PC-9 (cell line): ENCODE measurements around the gene CXorf66. TPM values are rescaled to one million over a fixed set of nuclear protein-coding genes. Genes with fewer than 3 reads are reported as not detected.

Source experiments
- BruUV-seq: library from RNA; stranded (reverse); fragments of 400-500 nt; replicated peaks from 2 replicates; lab custom pipeline; 2021; lab: Mats Ljungman, UMichigan
- CTCF ChIA-PET: fragments of 300-600 bp; sonication (Branson Sonifier 250); formaldehyde crosslinking; loops from one replicate; lab custom pipeline; 2022; ENCODE audit warnings: antibody characterized with exemption; lab: Charles Lee
- POLR2A ChIA-PET: fragments of 300-600 bp; sonication (Branson Sonifier 250); formaldehyde crosslinking; loops from one replicate; lab custom pipeline; 2022; ENCODE audit warnings: antibody characterized with exemption; ENCODE audit not compliant: unreplicated experiment; lab: Charles Lee
- DNase-seq, 2 experiments: peaks; one replicate each; pipeline versions ENCODE4 v3.0.0 to v3.0.0-alpha.2; 2015 to 2022; ENCODE audit warnings: mixed read lengths in 1 of 2
- H2AFZ ChIP-seq: fragments of 200-600 bp; sonication (generic); 2 replicates; pipeline ENCODE4 v1.8.1; 2017; ENCODE audit warnings: antibody characterized with exemption
- H3F3A ChIP-seq: fragments of 200-600 bp; sonication (generic); 2 replicates; pipeline ENCODE4 v1.8.1; 2017; ENCODE audit warnings: antibody characterized with exemption, mild to moderate bottlenecking, low read depth; ENCODE audit not compliant: insufficient read depth
- H3K27ac ChIP-seq: fragments of 200-600 bp; sonication (generic); 2 replicates; pipeline ENCODE4 v1.6.1; 2016; ENCODE audit warnings: mixed run types
- H3K27me3 ChIP-seq: fragments of 200-600 bp; sonication (generic); 2 replicates; pipeline ENCODE4 v1.6.1; 2016; ENCODE audit warnings: low read depth, mixed run types; ENCODE audit not compliant: insufficient read depth
- H3K36me3 ChIP-seq: fragments of 200-600 bp; sonication (generic); 2 replicates; pipeline ENCODE4 v1.6.1; 2016; ENCODE audit warnings: low read depth, mixed run types
- H3K4me1 ChIP-seq: fragments of 200-600 bp; sonication (generic); replicated peaks from 2 replicates; pipeline ENCODE4 v1.6.1; 2016; ENCODE audit warnings: mixed run types; ENCODE audit not compliant: insufficient read depth
- H3K4me2 ChIP-seq: fragments of 200-600 bp; sonication (generic); 2 replicates; pipeline ENCODE4 v1.6.1; 2017; ENCODE audit warnings: mixed run types
- H3K4me3 ChIP-seq: fragments of 200-600 bp; sonication (generic); 2 replicates; pipeline ENCODE4 v1.6.1; 2016; ENCODE audit warnings: mixed run types
- H3K79me2 ChIP-seq: fragments of 200-600 bp; sonication (generic); 2 replicates; pipeline ENCODE4 v1.6.1; 2017; ENCODE audit warnings: low read depth, mixed run types
- H3K9me2 ChIP-seq: fragments of 200-600 bp; sonication (generic); 2 replicates; pipeline ENCODE4 v1.8.1; 2017; ENCODE audit warnings: mild to moderate bottlenecking; ENCODE audit not compliant: insufficient read depth
- H3K9me3 ChIP-seq: fragments of 200-600 bp; sonication (generic); 2 replicates; pipeline ENCODE4 v1.8.1; 2016; ENCODE audit warnings: low read depth; ENCODE audit not compliant: insufficient read depth
- H4K20me1 ChIP-seq: fragments of 200-600 bp; sonication (generic); 2 replicates; pipeline ENCODE4 v1.8.1; 2017; ENCODE audit not compliant: insufficient read depth
- EZH2 ChIP-seq: fragments of 200-600 bp; sonication (generic); IDR thresholded peaks from 2 replicates; pipeline ENCODE4 v1.8.0; 2017; ENCODE audit warnings: antibody characterized with exemption, low read depth
- intact Hi-C: fragments of 100-400 bp; cut with micrococcal nuclease; formaldehyde crosslinking; loops from one replicate; pipeline ENCODE4 v1.10.0; 2022; ENCODE audit not compliant: unreplicated experiment
- total RNA-seq: library from RNA; stranded (reverse); gene quantifications from 2 replicates; pipeline ENCODE4 v1.2.3, GENCODE V29; 2021
- TF ChIP-seq, protein P1 (sequence below): fragments of 200-600 bp; sonication (generic); conservative IDR thresholded peaks from 2 replicates; pipeline ENCODE4 v1.6.1; 2017; ENCODE audit warnings: mixed run types, antibody characterized with exemption, mild to moderate bottlenecking, moderate library complexity

Gene CXorf66
- total RNA-seq, 1 experiment from 2014 or later: not detected

GRCh38 chrX:139945075-139945474, 20.2 kb downstream of the CXorf66 start:
- TF ChIP-seq, protein P1, sequence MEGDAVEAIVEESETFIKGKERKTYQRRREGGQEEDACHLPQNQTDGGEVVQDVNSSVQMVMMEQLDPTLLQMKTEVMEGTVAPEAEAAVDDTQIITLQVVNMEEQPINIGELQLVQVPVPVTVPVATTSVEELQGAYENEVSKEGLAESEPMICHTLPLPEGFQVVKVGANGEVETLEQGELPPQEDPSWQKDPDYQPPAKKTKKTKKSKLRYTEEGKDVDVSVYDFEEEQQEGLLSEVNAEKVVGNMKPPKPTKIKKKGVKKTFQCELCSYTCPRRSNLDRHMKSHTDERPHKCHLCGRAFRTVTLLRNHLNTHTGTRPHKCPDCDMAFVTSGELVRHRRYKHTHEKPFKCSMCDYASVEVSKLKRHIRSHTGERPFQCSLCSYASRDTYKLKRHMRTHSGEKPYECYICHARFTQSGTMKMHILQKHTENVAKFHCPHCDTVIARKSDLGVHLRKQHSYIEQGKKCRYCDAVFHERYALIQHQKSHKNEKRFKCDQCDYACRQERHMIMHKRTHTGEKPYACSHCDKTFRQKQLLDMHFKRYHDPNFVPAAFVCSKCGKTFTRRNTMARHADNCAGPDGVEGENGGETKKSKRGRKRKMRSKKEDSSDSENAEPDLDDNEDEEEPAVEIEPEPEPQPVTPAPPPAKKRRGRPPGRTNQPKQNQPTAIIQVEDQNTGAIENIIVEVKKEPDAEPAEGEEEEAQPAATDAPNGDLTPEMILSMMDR: no peak
- no peak for TF ChIP-seq EZH2
- no peaks in the 10 kb centered on the region for H3K9me3 ChIP-seq
- H3F3A ChIP-seq: no peaks in the 10 kb centered on the region
- no peaks in the 10 kb centered on the region for H4K20me1 ChIP-seq
- no peak overlapping the region for H3K4me2 ChIP-seq
- no peak overlapping the region for H3K4me3 ChIP-seq
- H3K27me3 ChIP-seq: no peaks in the 10 kb centered on the region
- H3K27ac ChIP-seq: no peak overlapping the region
- intact Hi-C loops: no loop called here
- POLR2A ChIA-PET: interaction anchor here (0.5 kb wide), 1 partner anchor 11 kb away, joined by 4 read pairs; no protein-coding TSS in a partner anchor
- no peak overlapping the region for H2AFZ ChIP-seq
- BruUV-seq: no TSS peak
- CTCF ChIA-PET: no interaction called here
- no peaks in the 10 kb centered on the region for H3K4me1 ChIP-seq
- no peaks in the 10 kb centered on the region; the same call in 1 of the 2 replicates for H3K9me2 ChIP-seq
- DNase-seq: no peak
- no peaks in the 10 kb centered on the region for H3K79me2 ChIP-seq
- H3K36me3 ChIP-seq: no peaks in the 10 kb centered on the region

DNA sequence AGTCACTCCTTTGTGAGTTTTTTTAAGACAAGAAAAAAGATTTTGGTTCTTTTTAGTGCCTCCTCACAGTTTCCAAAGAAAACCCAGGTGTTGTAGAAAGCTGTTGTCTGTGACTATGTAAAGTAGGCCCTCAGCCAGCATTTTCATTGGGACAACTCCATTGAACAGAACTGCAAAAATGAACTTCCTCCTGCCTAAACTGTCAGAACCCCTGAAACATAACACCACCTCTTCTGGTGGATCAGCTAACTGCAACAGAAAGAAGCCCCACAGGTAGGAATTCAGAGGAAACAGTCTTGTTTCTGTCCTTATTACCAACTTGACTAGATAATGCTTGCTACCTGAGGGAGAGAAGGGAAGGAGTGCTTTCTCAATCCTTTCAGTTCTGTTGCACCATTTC, 29.1 kb downstream of the CXorf66 start:
- no peak for DNase-seq
- no peaks in the 10 kb centered on the region for H3K27me3 ChIP-seq
- H4K20me1 ChIP-seq: no peaks in the 10 kb centered on the region
- H3K4me1 ChIP-seq: 0 out of 2 replicates have a peak, but pooled peaks cover 6% of the 10 kb centered on the region
- no peak overlapping the region for H3K27ac ChIP-seq
- no peak overlapping the region for H2AFZ ChIP-seq
- intact Hi-C loops: loop anchor here (10.0 kb wide), 1 partner anchor 121 kb away; no protein-coding TSS in a partner anchor
- H3K4me2 ChIP-seq: no peak overlapping the region
- H3K36me3 ChIP-seq: no peaks in the 10 kb centered on the region
- H3K9me2 ChIP-seq: no peaks in the 10 kb centered on the region
- POLR2A ChIA-PET: no interaction called here
- TF ChIP-seq EZH2: no peak
- TF ChIP-seq, protein P1: no peak
- no peaks in the 10 kb centered on the region for H3K9me3 ChIP-seq
- H3F3A ChIP-seq: peaks cover 6% of the 10 kb centered on the region; the same call in 1 of the 2 replicates
- no peak overlapping the region for H3K4me3 ChIP-seq
- no peaks in the 10 kb centered on the region for H3K79me2 ChIP-seq
- no TSS peak for BruUV-seq
- CTCF ChIA-PET: interaction anchor here (0.6 kb wide), 1 partner anchor 14 kb away, joined by 6 read pairs; no protein-coding TSS in a partner anchor

DNA sequence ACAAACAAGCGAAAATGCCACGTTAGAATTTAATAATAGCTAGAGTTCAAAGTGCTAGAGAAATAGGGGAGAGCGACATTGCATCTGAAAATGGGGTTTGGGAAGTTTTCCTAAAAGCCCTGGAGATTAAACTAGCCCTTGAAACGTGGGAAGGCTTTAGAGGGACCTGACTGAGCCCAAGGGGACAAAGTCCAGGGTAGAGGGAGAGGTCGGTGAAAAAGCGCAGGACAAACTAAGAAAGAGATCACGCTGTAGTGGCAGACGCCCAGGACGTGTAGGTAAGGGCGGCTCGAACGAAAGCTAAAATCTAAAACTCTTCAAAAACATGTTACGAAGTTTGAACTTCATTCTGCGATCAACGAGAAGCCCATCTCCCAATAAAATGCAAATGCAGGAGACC, 31.4 kb downstream of the CXorf66 start:
- Histone ChIP-seq H3K27me3 (no peaks in the 10 kb centered on the region), H3K79me2 (no peaks in the 10 kb centered on the region), H3K4me1 (0 out of 2 replicates have a peak, but pooled peaks cover 6% of the 10 kb centered on the region), H3K4me3 (peak overlapping the region; percentile 74), H3K27ac (peak overlapping the region; percentile 74; the same call in 1 of the 2 replicates), H3K9me2 (no peaks in the 10 kb centered on the region), H3F3A (peaks cover 6% of the 10 kb centered on the region; the same call in 1 of the 2 replicates), H3K4me2 (peak overlapping the region; percentile 88), H3K36me3 (no peaks in the 10 kb centered on the region), H4K20me1 (no peaks in the 10 kb centered on the region), H3K9me3 (no peaks in the 10 kb centered on the region), H2AFZ (peak overlapping the region; percentile 95)
- no peak for DNase-seq
- TF ChIP-seq EZH2: no peak
- TF ChIP-seq, protein P1: no peak
- ChIA-PET CTCF (no interaction called here), POLR2A (interaction anchor here (0.6 to 0.7 kb wide), 2 partner anchors 11 to 44 kb away, joined by 3 to 4 read pairs; no protein-coding TSS in a partner anchor)
- BruUV-seq: TSS peak; percentile 93
- intact Hi-C loops: loop anchor here (2.0 to 10.0 kb wide), 2 partner anchors 119 to 195 kb away; no protein-coding TSS in a partner anchor
